Stomach (tissue), 9 donors: ENCODE data around the gene ARL2. TPM values are rescaled to one million over a fixed set of nuclear protein-coding genes. Genes with fewer than 3 reads are reported as not detected.
A peak's percentile ranks its signal among the peaks of the same experiment; 100 is the strongest.

Experiments used
- DNase-seq, 2 donors: peaks; one replicate each; pipeline versions ENCODE4 v3.0.0 to v3.0.0-alpha.2; 2013 to 2019
- H3K27ac ChIP-seq, 5 donors: fragments of 200-600 bp in 4 of 5; sonication (generic) in 4 of 5; one replicate each; pipeline ENCODE4 v1.5.1; 2013 to 2019; ENCODE audit warnings: mild to moderate bottlenecking in 1 of 5, moderate library complexity in 1 of 5
- H3K27me3 ChIP-seq, 3 donors: fragments of 200-600 bp; sonication (generic); one replicate each; pipeline ENCODE4 v1.5.1; 2017 to 2019; ENCODE audit warnings: mixed run types in 1 of 3
- H3K36me3 ChIP-seq, 4 donors: fragments of 200-600 bp; sonication (generic); 1 replicate in 3 of 4; 2 replicates in 1 of 4; pipeline ENCODE4 v1.5.1; 2016 to 2019
- H3K4me1 ChIP-seq, 4 donors: fragments of 200-600 bp; sonication (generic); one replicate each; pipeline ENCODE4 v1.5.1; 2016 to 2019
- H3K4me3 ChIP-seq, 4 donors: fragments of 200-600 bp; sonication (generic) in 3 of 4; one replicate each; pipeline ENCODE4 v1.5.1; 2016 to 2019; ENCODE audit warnings: mild to moderate bottlenecking in 1 of 4
- H3K9me3 ChIP-seq, 4 donors: fragments of 200-600 bp; sonication (generic); one replicate each; pipeline ENCODE4 v1.5.1; 2016 to 2019
- EP300 ChIP-seq: sonication (generic); formaldehyde crosslinking; IDR thresholded peaks from one replicate; pipeline ENCODE4 v1.6.1; 2017; ENCODE audit warnings: antibody characterized with exemption
- POLR2A ChIP-seq, 4 donors: fragments of 450-650 bp; IDR thresholded peaks; one replicate each; pipeline ENCODE4 v1.6.1; 2016; ENCODE audit warnings: antibody characterized with exemption in 4 of 4, control low read depth in 2 of 4, mild to moderate bottlenecking in 1 of 4, moderate library complexity in 1 of 4
- POLR2AphosphoS5 ChIP-seq, 3 donors: sonication (generic); formaldehyde crosslinking; IDR thresholded peaks; one replicate each; pipeline ENCODE4 v1.6.1; 2016; ENCODE audit warnings: antibody characterized with exemption in 3 of 3
- WGBS, 5 donors: extraction: QIAGEN DNeasy Blood & Tissue Kit in 3 of 5; methylation state at CpG; one replicate each; pipeline versions ENCODE4 v1.1.5 to v1.1.7; 2013 to 2018; 5-methylcytosine and 5-hydroxymethylcytosine counted together
- intact Hi-C: fragments of 100-400 bp; cut with DNase I; formaldehyde crosslinking; loops from one replicate; pipeline ENCODE4 v1.15.1; 2023; ENCODE audit warnings: low total_unique reads
- polyA plus RNA-seq, 3 donors: library from polyadenylated mRNA; stranded (reverse); fragments of 200-250 nt; gene quantifications; one replicate each; pipeline ENCODE4 v1.2.3, GENCODE V29; 2013
- total RNA-seq, 5 donors: library from RNA; depleted of rRNA; stranded (reverse); fragments of >200 nt; gene quantifications; one replicate each; pipeline versions ENCODE4 v1.1.0 to v1.2.3, GENCODE V29; 2014 to 2016
- TF ChIP-seq, protein P1 (sequence below), 7 experiments: fragments of 450-650 bp in 4 of 7; fragments of 200-600 bp in 3 of 7; sonication (generic) in 3 of 7; IDR thresholded peaks; one replicate each; pipeline ENCODE4 v1.5.1; 2016 to 2019; ENCODE audit warnings: antibody characterized with exemption in 7 of 7, control low read depth in 2 of 7, mild to moderate bottlenecking in 1 of 7
- donor health status: healthy with polysubstance abuse.
- donor health status: Bipolar disorder and iron deficiency.
- donor health status: healthy.

The ARL2 gene
- total and polyA plus RNA-seq, 8 donors = 4.9 to 237 (median 93.2) TPM

DNA sequence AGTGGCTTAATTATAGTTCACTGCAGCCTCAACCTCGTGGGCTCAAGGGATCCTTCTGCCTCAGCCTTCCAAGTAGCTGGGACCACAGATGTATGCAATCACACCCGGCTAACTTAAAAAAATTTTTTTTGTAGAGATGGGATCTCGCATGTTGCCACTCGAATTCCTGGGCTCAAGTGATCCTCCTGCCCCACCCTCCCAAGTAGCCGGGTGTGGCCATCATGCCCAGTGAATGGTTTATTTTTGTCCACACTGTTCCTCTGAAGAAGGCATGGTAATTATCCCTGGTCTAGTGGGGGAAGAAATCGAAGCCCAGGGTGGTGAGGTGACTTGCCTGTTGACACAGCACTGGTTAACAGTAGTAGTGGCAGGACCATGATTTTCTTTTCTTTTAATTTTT is 28.9 kb downstream of the ARL2 start:
- WGBS, 5 donors = 82 to 90% (median 89%) methylated on average over 6 of the region's 6 CpGs
- intact Hi-C loops = no loop called here
- peaks cover 21 to 56% (median 47%) of the 10 kb centered on the region in 4 donors for H3K4me1 ChIP-seq

DNA sequence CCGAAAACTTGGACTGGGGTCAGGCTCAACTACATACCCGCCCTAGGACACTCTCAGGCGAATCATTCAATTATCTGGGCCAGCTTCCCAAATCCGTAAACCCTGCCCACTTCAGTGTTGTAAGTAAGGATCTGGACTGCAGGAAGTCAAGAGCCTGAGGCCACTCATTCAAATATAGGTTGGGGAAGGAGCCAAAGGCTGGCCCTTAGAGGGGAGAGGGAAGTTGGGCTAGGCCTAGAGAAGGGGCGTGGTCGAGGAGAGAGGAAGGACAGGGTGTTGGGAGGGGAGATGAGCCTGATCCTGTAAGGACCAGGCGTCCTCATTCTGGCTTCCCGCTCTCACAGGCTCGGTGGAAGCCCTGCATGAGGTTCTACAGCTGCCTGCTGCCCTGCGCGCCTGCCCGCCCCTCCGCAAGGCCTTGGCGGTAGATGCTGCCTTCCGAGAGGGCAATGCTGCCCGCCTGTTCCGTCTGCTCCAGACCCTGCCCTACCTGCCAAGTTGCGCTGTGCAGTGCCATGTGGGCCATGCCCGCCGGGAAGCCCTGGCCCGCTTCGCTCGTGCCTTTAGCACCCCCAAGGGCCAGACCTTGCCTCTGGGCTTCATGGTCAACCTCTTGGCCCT is 30.0 kb downstream of the ARL2 start:
- peak in 1 of 2 donors; percentile 41 for DNase-seq
- 85 to 90% (median 87%) methylated on average over 18 to 23 of the region's 23 CpGs for WGBS, 5 donors
- no peak overlapping the region for H3K27ac ChIP-seq
- H3K4me1 ChIP-seq = peaks cover 25 to 61% (median 54%) of the 10 kb centered on the region in 4 donors
- TF ChIP-seq, protein P1, sequence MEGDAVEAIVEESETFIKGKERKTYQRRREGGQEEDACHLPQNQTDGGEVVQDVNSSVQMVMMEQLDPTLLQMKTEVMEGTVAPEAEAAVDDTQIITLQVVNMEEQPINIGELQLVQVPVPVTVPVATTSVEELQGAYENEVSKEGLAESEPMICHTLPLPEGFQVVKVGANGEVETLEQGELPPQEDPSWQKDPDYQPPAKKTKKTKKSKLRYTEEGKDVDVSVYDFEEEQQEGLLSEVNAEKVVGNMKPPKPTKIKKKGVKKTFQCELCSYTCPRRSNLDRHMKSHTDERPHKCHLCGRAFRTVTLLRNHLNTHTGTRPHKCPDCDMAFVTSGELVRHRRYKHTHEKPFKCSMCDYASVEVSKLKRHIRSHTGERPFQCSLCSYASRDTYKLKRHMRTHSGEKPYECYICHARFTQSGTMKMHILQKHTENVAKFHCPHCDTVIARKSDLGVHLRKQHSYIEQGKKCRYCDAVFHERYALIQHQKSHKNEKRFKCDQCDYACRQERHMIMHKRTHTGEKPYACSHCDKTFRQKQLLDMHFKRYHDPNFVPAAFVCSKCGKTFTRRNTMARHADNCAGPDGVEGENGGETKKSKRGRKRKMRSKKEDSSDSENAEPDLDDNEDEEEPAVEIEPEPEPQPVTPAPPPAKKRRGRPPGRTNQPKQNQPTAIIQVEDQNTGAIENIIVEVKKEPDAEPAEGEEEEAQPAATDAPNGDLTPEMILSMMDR (IDR thresholded peaks at IDR 0.05) = no peak
- TF ChIP-seq POLR2AphosphoS5 (IDR thresholded peaks at IDR 0.05) (no peak), POLR2A (IDR thresholded peaks at IDR 0.05) (no peak), EP300 (no peak)
- no peaks in the 10 kb centered on the region for H3K9me3 ChIP-seq
- H3K27me3 ChIP-seq = no peaks in the 10 kb centered on the region
- no peak overlapping the region for H3K4me3 ChIP-seq
- peaks cover 14 to 30% (median 27%) of the 10 kb centered on the region in 4 donors for H3K36me3 ChIP-seq
- intact Hi-C loops = no loop called here

More for the DNA sequence above, 28.9 kb downstream of the ARL2 start:
- TF ChIP-seq EP300 = no peak
- TF ChIP-seq, protein P1 (IDR thresholded peaks at IDR 0.05) = no peak
- no peak for TF ChIP-seq POLR2AphosphoS5 (IDR thresholded peaks at IDR 0.05)
- no peak for TF ChIP-seq POLR2A (IDR thresholded peaks at IDR 0.05)
- no peak for DNase-seq
- H3K4me3 ChIP-seq = no peak overlapping the region
- no peaks in the 10 kb centered on the region for H3K27me3 ChIP-seq
- no peak overlapping the region for H3K27ac ChIP-seq
- peaks cover 21 to 41% (median 37%) of the 10 kb centered on the region in 4 donors for H3K36me3 ChIP-seq
- no peaks in the 10 kb centered on the region for H3K9me3 ChIP-seq

DNA sequence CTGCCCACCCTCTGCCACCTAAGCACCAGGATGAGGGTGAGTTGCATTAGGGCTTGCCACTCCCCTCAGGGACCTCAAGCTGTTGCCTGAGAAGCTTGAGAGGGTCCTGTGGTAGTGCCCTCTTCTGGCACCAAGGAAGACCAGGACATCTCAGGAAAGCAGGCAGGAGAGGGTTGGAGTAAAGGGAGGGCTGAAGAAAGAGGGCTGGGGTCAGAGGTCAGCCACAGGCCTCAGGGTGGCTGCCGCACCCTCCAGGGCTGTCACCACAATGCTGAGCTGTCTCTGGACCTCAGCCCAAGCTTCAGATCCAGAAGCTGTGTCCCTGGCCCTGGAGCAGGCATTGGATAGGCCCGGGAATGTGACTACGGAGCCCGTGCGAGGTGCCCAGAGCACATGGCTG is 31.1 kb downstream of the ARL2 start:
- Histone ChIP-seq H3K27ac (no peak overlapping the region), H3K4me1 (peaks cover 22 to 56% (median 50%) of the 10 kb centered on the region in 4 donors), H3K9me3 (no peaks in the 10 kb centered on the region), H3K4me3 (no peak overlapping the region), H3K36me3 (peaks cover 11 to 26% (median 23%) of the 10 kb centered on the region in 4 donors), H3K27me3 (no peaks in the 10 kb centered on the region)
- no peak for DNase-seq
- intact Hi-C loops = no loop called here
- WGBS, 5 donors = 89 to 92% (median 90%) methylated on average over 5 of the region's 5 CpGs
- TF ChIP-seq, protein P1 (IDR thresholded peaks at IDR 0.05) = no peak
- no peak for TF ChIP-seq POLR2A (IDR thresholded peaks at IDR 0.05)
- no peak for TF ChIP-seq POLR2AphosphoS5 (IDR thresholded peaks at IDR 0.05)
- TF ChIP-seq EP300 = no peak

DNA sequence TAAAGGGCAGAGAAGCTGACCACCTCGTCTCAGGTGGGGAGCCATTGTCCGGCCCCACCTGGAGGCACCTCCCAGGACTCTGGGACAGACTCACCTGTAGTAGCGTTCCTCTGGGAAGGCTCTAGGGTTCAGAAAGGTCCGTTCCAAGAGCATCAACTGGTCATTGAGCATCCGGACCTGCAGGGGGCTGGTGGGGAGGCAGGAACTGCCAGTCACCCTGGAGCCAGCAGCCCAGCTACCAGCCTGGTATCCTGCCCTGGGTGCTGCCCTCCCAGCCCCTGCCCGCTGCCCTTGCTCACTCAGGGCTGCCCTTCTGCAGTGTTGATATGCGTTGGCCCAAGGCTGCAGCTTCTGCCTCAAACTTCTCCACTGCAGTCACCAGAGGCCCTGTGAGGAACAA is 31.8 kb downstream of the ARL2 start:
- TF ChIP-seq POLR2AphosphoS5 (IDR thresholded peaks at IDR 0.05) = no peak
- TF ChIP-seq, protein P1 (IDR thresholded peaks at IDR 0.05) = no peak
- TF ChIP-seq POLR2A (IDR thresholded peaks at IDR 0.05) = no peak
- no peak for TF ChIP-seq EP300
- Histone ChIP-seq H3K27ac (no peak overlapping the region), H3K4me1 (peaks cover 16 to 50% (median 44%) of the 10 kb centered on the region in 4 donors), H3K27me3 (no peaks in the 10 kb centered on the region), H3K36me3 (peaks cover 11 to 26% (median 23%) of the 10 kb centered on the region in 4 donors), H3K9me3 (no peaks in the 10 kb centered on the region), H3K4me3 (no peak overlapping the region)
- DNase-seq = no peak
- WGBS, 5 donors = 61 to 89% (median 88%) methylated on average over 2 to 7 of the region's 7 CpGs
- intact Hi-C loops = no loop called here
